WTC11 (cell line): Measurements from ENCODE around the gene NKX2-3.

Experiments
- CTCF ChIP-seq: fragments of 200-600 bp; IDR thresholded peaks from 2 replicates; pipeline ENCODE4 v1.8.0; 2022; ENCODE audit warnings: antibody characterized with exemption
- E2F1 ChIP-seq: sonication (generic); formaldehyde crosslinking; IDR thresholded peaks from 2 replicates; pipeline ENCODE4 v1.8.0; 2022; ENCODE audit warnings: mild to moderate bottlenecking, missing genetic modification reagents
- E2F4 ChIP-seq: sonication (generic); formaldehyde crosslinking; IDR thresholded peaks from 2 replicates; pipeline ENCODE4 v1.8.1; 2022; ENCODE audit warnings: low read depth, mild to moderate bottlenecking, moderate library complexity, missing genetic modification reagents, borderline replicate concordance
- USF2 ChIP-seq: sonication (generic); formaldehyde crosslinking; IDR thresholded peaks from 2 replicates; pipeline ENCODE4 v1.8.1; 2023; ENCODE audit warnings: mild to moderate bottlenecking, missing genetic modification reagents, moderate library complexity
- ZBTB21 ChIP-seq: sonication (generic); formaldehyde crosslinking; IDR thresholded peaks from 2 replicates; pipeline ENCODE4 v1.8.1; 2023; ENCODE audit warnings: mild to moderate bottlenecking, missing genetic modification reagents, borderline replicate concordance
- ZNF281 ChIP-seq: sonication (generic); formaldehyde crosslinking; IDR thresholded peaks from 2 replicates; pipeline ENCODE4 v1.8.0; 2023; ENCODE audit warnings: mild to moderate bottlenecking, missing genetic modification reagents

GRCh38 chr10:99583687-99584086, 50.9 kb downstream of the NKX2-3 start:
- TF ChIP-seq E2F1 (CRISPR knock-in tag): no peak
- no peak for TF ChIP-seq CTCF
- TF ChIP-seq USF2: no peak
- no peak for TF ChIP-seq ZBTB21 (CRISPR knock-in tag)
- no peak for TF ChIP-seq E2F4
- TF ChIP-seq ZNF281 (CRISPR knock-in tag): no peak
